ENCODE measurements around the gene TTF2.

Gene TTF2

GRCh38 chr1:117032681-117033539 lies 27.2 kb upstream of the TTF2 start:
- H3K9me3 Mint-ChIP-seq: no peaks in the 10 kb centered on the region
- peaks cover 3% of the 10 kb centered on the region for H3K4me1 Mint-ChIP-seq (ENCODE audit: low read depth)
- no peak overlapping the region for H3K27ac Mint-ChIP-seq
- no peak overlapping the region for H3K4me3 Mint-ChIP-seq
- no peaks in the 10 kb centered on the region for H3K27me3 Mint-ChIP-seq
- no peaks in the 10 kb centered on the region for H3K36me3 Mint-ChIP-seq (ENCODE audit: low read depth)

GRCh38 chr1:117033772-117034171 lies 26.4 kb upstream of the TTF2 start:
- no peaks in the 10 kb centered on the region for H3K9me3 Mint-ChIP-seq
- peaks cover 3% of the 10 kb centered on the region for H3K4me1 Mint-ChIP-seq (ENCODE audit: low read depth)

GRCh38 chr1:117034791-117035290 lies 25.3 kb upstream of the TTF2 start:
- H3K27ac Mint-ChIP-seq: no peak overlapping the region
- no peak overlapping the region for H3K4me3 Mint-ChIP-seq
- no peaks in the 10 kb centered on the region for H3K27me3 Mint-ChIP-seq
- H3K4me1 Mint-ChIP-seq (ENCODE audit: low read depth): peaks cover 3% of the 10 kb centered on the region
- H3K9me3 Mint-ChIP-seq: no peaks in the 10 kb centered on the region
- no peaks in the 10 kb centered on the region for H3K36me3 Mint-ChIP-seq (ENCODE audit: low read depth)

More at GRCh38 chr1:117033772-117034171, 26.4 kb upstream of the TTF2 start:
- no peaks in the 10 kb centered on the region for H3K36me3 Mint-ChIP-seq (ENCODE audit: low read depth)
- no peak overlapping the region for H3K4me3 Mint-ChIP-seq
- H3K27me3 Mint-ChIP-seq: no peaks in the 10 kb centered on the region
- H3K27ac Mint-ChIP-seq: no peak overlapping the region

GRCh38 chr1:117036018-117036461 lies 24.1 kb upstream of the TTF2 start:
- no peaks in the 10 kb centered on the region for H3K9me3 Mint-ChIP-seq
- H3K4me1 Mint-ChIP-seq (ENCODE audit: low read depth): no peaks in the 10 kb centered on the region
- H3K27me3 Mint-ChIP-seq: no peaks in the 10 kb centered on the region
- no peak overlapping the region for H3K27ac Mint-ChIP-seq
- H3K36me3 Mint-ChIP-seq (ENCODE audit: low read depth): no peaks in the 10 kb centered on the region
- no peak overlapping the region for H3K4me3 Mint-ChIP-seq

DNA sequence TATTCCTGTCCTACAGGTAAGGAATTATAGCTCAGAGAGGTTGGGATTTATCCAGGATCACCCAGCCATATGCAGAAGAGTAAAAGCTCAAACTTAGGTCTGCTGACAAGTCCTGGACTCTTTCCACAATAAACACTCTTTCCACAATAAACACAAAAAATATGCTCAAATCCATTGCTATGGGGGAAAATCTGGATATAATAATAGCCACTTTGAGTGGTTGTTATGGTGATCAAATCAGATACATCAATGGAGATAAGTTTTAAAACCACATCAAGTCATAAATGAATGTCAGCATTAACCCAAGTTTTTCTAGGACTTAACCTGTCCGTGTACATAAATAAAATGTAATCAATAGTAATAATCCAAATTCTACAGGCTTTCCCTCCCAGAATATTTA lies 22.3 kb upstream of the TTF2 start:
- Mint-ChIP-seq H3K4me1 (ENCODE audit: low read depth) (no peaks in the 10 kb centered on the region), H3K36me3 (ENCODE audit: low read depth) (no peaks in the 10 kb centered on the region)

GRCh38 chr1:117038236-117038635 lies 21.9 kb upstream of the TTF2 start:
- Mint-ChIP-seq H3K4me1 (ENCODE audit: low read depth) (no peaks in the 10 kb centered on the region), H3K9me3 (no peaks in the 10 kb centered on the region), H3K36me3 (ENCODE audit: low read depth) (no peaks in the 10 kb centered on the region), H3K4me3 (no peak overlapping the region), H3K27ac (no peak overlapping the region), H3K27me3 (no peaks in the 10 kb centered on the region)

More for the DNA sequence above, 22.3 kb upstream of the TTF2 start:
- no peak overlapping the region for H3K27ac Mint-ChIP-seq
- no peak overlapping the region for H3K4me3 Mint-ChIP-seq
- no peaks in the 10 kb centered on the region for H3K9me3 Mint-ChIP-seq
- no peaks in the 10 kb centered on the region for H3K27me3 Mint-ChIP-seq

- peaks cover 17% of the 10 kb centered on the region for H3K4me1 Mint-ChIP-seq (ENCODE audit: low read depth)
- no peaks in the 10 kb centered on the region for H3K27me3 Mint-ChIP-seq
- H3K27ac Mint-ChIP-seq: no peak overlapping the region
- peaks cover 7% of the 10 kb centered on the region for H3K36me3 Mint-ChIP-seq (ENCODE audit: low read depth)
- no peak overlapping the region for H3K4me3 Mint-ChIP-seq
- no peaks in the 10 kb centered on the region for H3K9me3 Mint-ChIP-seq
Observed at GRCh38 chr1:117044217-117044616, 15.9 kb upstream of the TTF2 start.

GRCh38 chr1:117045644-117046043 lies 14.5 kb upstream of the TTF2 start:
- H3K4me3 Mint-ChIP-seq: no peak overlapping the region
- H3K36me3 Mint-ChIP-seq (ENCODE audit: low read depth): peaks cover 14% of the 10 kb centered on the region
- no peak overlapping the region for H3K27ac Mint-ChIP-seq
- no peaks in the 10 kb centered on the region for H3K27me3 Mint-ChIP-seq
- H3K4me1 Mint-ChIP-seq (ENCODE audit: low read depth): peaks cover 30% of the 10 kb centered on the region
- H3K9me3 Mint-ChIP-seq: no peaks in the 10 kb centered on the region

GRCh38 chr1:117046781-117047180 lies 13.3 kb upstream of the TTF2 start:
- H3K27ac Mint-ChIP-seq: no peak overlapping the region
- peaks cover 41% of the 10 kb centered on the region for H3K4me1 Mint-ChIP-seq (ENCODE audit: low read depth)
- no peak overlapping the region for H3K4me3 Mint-ChIP-seq
- H3K9me3 Mint-ChIP-seq: no peaks in the 10 kb centered on the region
- H3K36me3 Mint-ChIP-seq (ENCODE audit: low read depth): peaks cover 14% of the 10 kb centered on the region
- no peaks in the 10 kb centered on the region for H3K27me3 Mint-ChIP-seq

- Mint-ChIP-seq H3K27ac (no peak overlapping the region), H3K36me3 (ENCODE audit: low read depth) (peaks cover 14% of the 10 kb centered on the region), H3K4me3 (no peak overlapping the region), H3K27me3 (no peaks in the 10 kb centered on the region), H3K9me3 (no peaks in the 10 kb centered on the region), H3K4me1 (ENCODE audit: low read depth) (peaks cover 46% of the 10 kb centered on the region)
Observed at GRCh38 chr1:117047271-117047670, 12.9 kb upstream of the TTF2 start.

- peaks cover 19% of the 10 kb centered on the region for H3K36me3 Mint-ChIP-seq (ENCODE audit: low read depth)
- H3K4me3 Mint-ChIP-seq: no peak overlapping the region
- no peaks in the 10 kb centered on the region for H3K27me3 Mint-ChIP-seq
- peak overlapping the region; percentile 78 for H3K27ac Mint-ChIP-seq
- H3K9me3 Mint-ChIP-seq: no peaks in the 10 kb centered on the region
- H3K4me1 Mint-ChIP-seq (ENCODE audit: low read depth): peaks cover 56% of the 10 kb centered on the region
Observed at GRCh38 chr1:117049857-117050256, 10.3 kb upstream of the TTF2 start.

GRCh38 chr1:117051224-117052064 lies 8.7 kb upstream of the TTF2 start:
- Mint-ChIP-seq H3K27ac (peak overlapping the region; percentile 68), H3K4me3 (peak overlapping the region; percentile 67), H3K27me3 (no peaks in the 10 kb centered on the region), H3K4me1 (ENCODE audit: low read depth) (peaks cover 62% of the 10 kb centered on the region), H3K36me3 (ENCODE audit: low read depth) (peaks cover 19% of the 10 kb centered on the region), H3K9me3 (no peaks in the 10 kb centered on the region)

DNA sequence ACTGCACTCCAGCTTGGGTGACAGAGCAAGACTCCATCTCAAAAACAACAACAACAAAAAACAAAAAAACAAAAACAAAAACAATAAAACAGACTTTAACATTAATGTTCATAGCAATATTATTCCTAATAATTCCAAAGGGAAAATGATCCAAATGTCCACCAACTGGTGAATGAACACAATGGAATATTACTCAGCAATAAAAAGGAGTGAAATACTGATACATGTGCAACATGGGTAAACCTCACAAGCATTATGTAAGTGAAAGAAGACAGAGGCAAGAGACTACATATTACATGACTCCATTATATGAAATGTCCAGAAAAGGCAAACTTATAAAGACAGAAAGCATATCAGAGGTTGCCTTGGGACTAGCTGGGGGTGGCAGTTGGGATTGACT lies 6.1 kb upstream of the TTF2 start:
- no peaks in the 10 kb centered on the region for H3K9me3 Mint-ChIP-seq
- H3K27me3 Mint-ChIP-seq: no peaks in the 10 kb centered on the region
- H3K4me1 Mint-ChIP-seq (ENCODE audit: low read depth): peaks cover 62% of the 10 kb centered on the region
- no peak overlapping the region for H3K27ac Mint-ChIP-seq
- no peak overlapping the region for H3K4me3 Mint-ChIP-seq
- H3K36me3 Mint-ChIP-seq (ENCODE audit: low read depth): peaks cover 13% of the 10 kb centered on the region

- H3K4me3 Mint-ChIP-seq: no peak overlapping the region
Observed at GRCh38 chr1:117058810-117059209, 1.3 kb upstream of the TTF2 start.

GRCh38 chr1:117059334-117059677 lies 820 bp upstream of the TTF2 start:
- no peak overlapping the region for H3K4me3 Mint-ChIP-seq
- no peaks in the 10 kb centered on the region for H3K9me3 Mint-ChIP-seq
- peaks cover 60% of the 10 kb centered on the region for H3K4me1 Mint-ChIP-seq (ENCODE audit: low read depth)
- H3K36me3 Mint-ChIP-seq (ENCODE audit: low read depth): peaks cover under 1% of the 10 kb centered on the region
- H3K27ac Mint-ChIP-seq: no peak overlapping the region
- H3K27me3 Mint-ChIP-seq: no peaks in the 10 kb centered on the region

More at GRCh38 chr1:117058810-117059209, 1.3 kb upstream of the TTF2 start:
- no peak overlapping the region for H3K27ac Mint-ChIP-seq
- H3K4me1 Mint-ChIP-seq (ENCODE audit: low read depth): peaks cover 59% of the 10 kb centered on the region
- peaks cover 4% of the 10 kb centered on the region for H3K36me3 Mint-ChIP-seq (ENCODE audit: low read depth)
- H3K9me3 Mint-ChIP-seq: no peaks in the 10 kb centered on the region
- H3K27me3 Mint-ChIP-seq: no peaks in the 10 kb centered on the region

Measured in stimulated activated naive CD8-positive, alpha-beta T cell treated with anti-CD3 and anti-CD28 coated beads, Interleukin-15, Interleukin-2, amounts not matched to agents 100 ng/mL and 50 ng/mL, for 24 hours (primary cell).